HEK293 (cell line): ENCODE measurements around the gene CASP8.

Experiments used
- CTCF ChIA-PET: fragments of 350-600 bp; formaldehyde crosslinking; extraction: SDS; loops from one replicate; lab custom pipeline; 2021; ENCODE audit warnings: antibody characterized with exemption; lab: Yijun Ruan, JAX
- POLR2A ChIA-PET: fragments of 300-600 bp; formaldehyde crosslinking; extraction: SDS; loops from one replicate; lab custom pipeline; 2020; ENCODE audit warnings: antibody characterized with exemption, inconsistent platforms; lab: Yijun Ruan, JAX
- H3K27ac ChIP-seq: fragments of 200-500 bp; sonication (Bioruptor generic); 2 replicates; pipeline ENCODE4 v1.5.1; 2014; ENCODE audit warnings: low read depth, low read length, control low read depth, inconsistent platforms; ENCODE audit errors: extremely low read depth
- H3K36me3 ChIP-seq, 2 experiments: fragments of 200-500 bp in 1 of 2; sonication (Bioruptor generic) in 1 of 2; 1 replicate in 1 of 2; 2 replicates in 1 of 2; pipeline ENCODE4 v1.5.1; 2014 to 2017; ENCODE audit warnings: inconsistent platforms in 2 of 2, low read length in 2 of 2; ENCODE audit not compliant: control insufficient read depth in 2 of 2, insufficient read depth in 1 of 2
- H3K4me1 ChIP-seq: fragments of 200-500 bp; sonication (Bioruptor generic); 2 replicates; pipeline ENCODE4 v1.5.1; 2014; ENCODE audit warnings: mild to moderate bottlenecking, low read length, inconsistent platforms; ENCODE audit not compliant: control insufficient read depth, insufficient read depth
- H3K4me3 ChIP-seq: 2 replicates; pipeline ENCODE4 v1.5.1; 2011; ENCODE audit warnings: low read depth, mild to moderate bottlenecking, control low read depth, low read length, moderate library complexity
- H3K9me3 ChIP-seq: fragments of 200-500 bp; sonication (Bioruptor generic); 2 replicates; pipeline ENCODE4 v1.5.1; 2014; ENCODE audit warnings: low read depth, low read length, inconsistent platforms; ENCODE audit not compliant: control insufficient read depth, insufficient read depth
- IKZF3 ChIP-seq: fragments of 450-650 bp; IDR thresholded peaks from 2 replicates; pipeline ENCODE4 v1.5.0; 2018; ENCODE audit warnings: missing biosample characterization, mild to moderate bottlenecking, missing genetic modification characterization, moderate library complexity
- MYNN ChIP-seq: fragments of 450-650 bp; formaldehyde crosslinking; IDR thresholded peaks from 2 replicates; pipeline ENCODE4 v1.5.1; 2016; ENCODE audit warnings: missing biosample characterization, missing genetic modification characterization, borderline replicate concordance
- TCF7L2 ChIP-seq: IDR thresholded peaks from 2 replicates; pipeline ENCODE4 v1.6.1; 2011; ENCODE audit warnings: low read depth, mild to moderate bottlenecking, inconsistent platforms, low read length, moderate library complexity, borderline replicate concordance
- ZBTB44 ChIP-seq: fragments of 450-650 bp; IDR thresholded peaks from 2 replicates; pipeline ENCODE4 v1.5.1; 2018; ENCODE audit warnings: missing biosample characterization, mild to moderate bottlenecking, missing genetic modification characterization
- ZNF169 ChIP-seq: fragments of 450-650 bp; formaldehyde crosslinking; IDR thresholded peaks from 2 replicates; pipeline ENCODE4 v1.5.1; 2016; ENCODE audit warnings: missing biosample characterization, missing genetic modification characterization
- ZNF175 ChIP-seq: fragments of 450-650 bp; formaldehyde crosslinking; IDR thresholded peaks from 2 replicates; pipeline ENCODE4 v1.5.1; 2016; ENCODE audit warnings: missing biosample characterization, missing genetic modification characterization
- ZNF335 ChIP-seq: fragments of 450-650 bp; formaldehyde crosslinking; conservative IDR thresholded peaks from 2 replicates; pipeline ENCODE4 v1.5.1; 2016; ENCODE audit warnings: missing biosample characterization, missing genetic modification characterization
- ZNF354C ChIP-seq: fragments of 450-650 bp; formaldehyde crosslinking; IDR thresholded peaks from 2 replicates; pipeline ENCODE4 v1.5.1; 2016; ENCODE audit warnings: missing biosample characterization, missing genetic modification characterization, low read depth, borderline replicate concordance
- ZNF398 ChIP-seq: fragments of 450-650 bp; formaldehyde crosslinking; IDR thresholded peaks from 2 replicates; pipeline ENCODE4 v1.5.1; 2017; ENCODE audit warnings: missing biosample characterization, missing genetic modification characterization
- ZNF518A ChIP-seq: fragments of 450-650 bp; formaldehyde crosslinking; conservative IDR thresholded peaks from 2 replicates; pipeline ENCODE4 v1.5.1; 2016; ENCODE audit warnings: low read depth, missing biosample characterization, missing genetic modification characterization
- ZNF600 ChIP-seq: fragments of 450-650 bp; formaldehyde crosslinking; IDR thresholded peaks from 2 replicates; pipeline ENCODE4 v1.5.1; 2016; ENCODE audit warnings: missing biosample characterization, missing genetic modification characterization
- TF ChIP-seq, protein P1 (sequence below): fragments of 450-650 bp; formaldehyde crosslinking; IDR thresholded peaks from 2 replicates; pipeline ENCODE4 v1.5.1; 2016; ENCODE audit warnings: missing biosample characterization, missing genetic modification characterization
- TF ChIP-seq, protein P2 (sequence below): fragments of 450-650 bp; formaldehyde crosslinking; IDR thresholded peaks from 2 replicates; pipeline ENCODE4 v1.5.1; 2016; ENCODE audit warnings: missing biosample characterization, missing genetic modification characterization

The CASP8 gene

GRCh38 chr2:201257956-201258665 is 2.2 kb upstream of the CASP8 start (continued):
- peak; percentile 67; the same call in 1 of the 2 replicates for TF ChIP-seq IKZF3 (tag by site-specific recombination)
- TF ChIP-seq, protein P1, sequence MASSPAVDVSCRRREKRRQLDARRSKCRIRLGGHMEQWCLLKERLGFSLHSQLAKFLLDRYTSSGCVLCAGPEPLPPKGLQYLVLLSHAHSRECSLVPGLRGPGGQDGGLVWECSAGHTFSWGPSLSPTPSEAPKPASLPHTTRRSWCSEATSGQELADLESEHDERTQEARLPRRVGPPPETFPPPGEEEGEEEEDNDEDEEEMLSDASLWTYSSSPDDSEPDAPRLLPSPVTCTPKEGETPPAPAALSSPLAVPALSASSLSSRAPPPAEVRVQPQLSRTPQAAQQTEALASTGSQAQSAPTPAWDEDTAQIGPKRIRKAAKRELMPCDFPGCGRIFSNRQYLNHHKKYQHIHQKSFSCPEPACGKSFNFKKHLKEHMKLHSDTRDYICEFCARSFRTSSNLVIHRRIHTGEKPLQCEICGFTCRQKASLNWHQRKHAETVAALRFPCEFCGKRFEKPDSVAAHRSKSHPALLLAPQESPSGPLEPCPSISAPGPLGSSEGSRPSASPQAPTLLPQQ (tag by site-specific recombination), result peak; percentile 47

DNA sequence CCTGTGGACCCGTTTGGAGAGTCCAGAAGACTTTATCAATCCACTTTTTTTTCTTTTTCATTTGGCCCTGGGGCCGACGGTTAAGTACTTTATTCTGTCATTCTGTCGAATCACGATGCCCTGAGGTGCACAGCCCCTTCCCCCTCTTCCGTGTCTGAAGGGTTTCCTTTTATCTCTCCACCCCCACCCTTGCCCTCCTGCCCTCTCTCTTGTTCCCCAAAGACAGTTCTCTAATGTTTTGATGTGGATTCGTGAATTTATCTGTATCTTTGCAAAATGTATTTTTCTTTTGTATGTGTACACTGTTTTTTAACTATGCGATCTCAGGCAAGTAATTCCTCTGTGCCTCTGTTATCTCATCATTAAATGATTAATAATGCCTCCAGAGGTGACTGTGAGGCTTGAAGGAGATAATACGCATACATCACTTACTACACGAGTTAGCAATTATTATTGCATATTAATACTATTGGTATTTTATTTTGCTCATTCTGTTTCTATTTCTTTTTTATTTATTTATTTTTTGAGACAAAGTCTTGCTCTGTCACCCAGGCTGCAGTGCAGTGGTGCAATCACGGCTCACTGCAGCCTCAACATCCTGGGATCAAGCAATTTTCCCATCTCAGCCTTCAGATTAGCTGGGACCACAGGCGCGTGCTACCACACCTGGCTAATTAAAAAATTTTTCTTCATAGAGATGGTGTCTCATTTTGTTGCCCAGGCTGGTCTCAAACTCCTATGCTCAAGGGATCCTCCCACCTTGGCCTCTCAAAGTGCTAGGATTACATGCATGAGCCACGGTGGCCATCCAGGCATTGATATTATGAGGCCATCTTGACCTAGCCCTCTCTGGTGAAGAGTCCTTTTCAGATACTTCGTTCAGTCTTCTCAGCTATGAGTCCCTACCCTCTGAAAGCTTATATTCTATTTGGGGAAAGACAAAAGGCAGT is 1.4 kb upstream of the CASP8 start:
- H3K4me3 ChIP-seq, result peak overlapping the region; percentile 40
- POLR2A ChIA-PET, result interaction anchor here (0.6 kb wide), 1 partner anchor 12 kb away, joined by 3 read pairs; no protein-coding TSS in a partner anchor
- CTCF ChIA-PET, result interaction anchor here (0.5 to 1.6 kb wide), 5 partner anchors 27 to 119 kb away, joined by 3 to 7 read pairs (median 4); no protein-coding TSS in a partner anchor
- H3K36me3 ChIP-seq, result no peaks in the 10 kb centered on the region
- H3K27ac ChIP-seq, result peak overlapping the region; percentile 89
- TF ChIP-seq ZNF169 (tag by site-specific recombination) (no peak), MYNN (tag by site-specific recombination) (no peak), ZNF175 (tag by site-specific recombination) (no peak), ZNF335 (tag by site-specific recombination) (no peak), TCF7L2 (peak; percentile 56; the same call in 1 of the 2 replicates), ZNF398 (tag by site-specific recombination) (0 out of 2 replicates have a peak, but pooled peaks have one; percentile 22)
- peaks cover 8% of the 10 kb centered on the region for H3K4me1 ChIP-seq
- H3K9me3 ChIP-seq, result no peaks in the 10 kb centered on the region

- Histone ChIP-seq H3K4me1 (peaks cover 9% of the 10 kb centered on the region), H3K36me3 (peaks cover 0 to 1% of the 10 kb centered on the region in 2 experiments; a peak in 1 of 3 replicates), H3K4me3 (no peak overlapping the region), H3K27ac (peak overlapping the region; percentile 28; the same call in 1 of the 2 replicates), H3K9me3 (no peaks in the 10 kb centered on the region)
- peak; percentile 60 for TF ChIP-seq ZNF600 (tag by site-specific recombination)
- no peak for TF ChIP-seq ZNF354C (tag by site-specific recombination)
- ChIA-PET CTCF (no interaction called here), POLR2A (no interaction called here)
These were observed 1.1 kb downstream of the CASP8 start for GRCh38 chr2:201261471-201261870.

GRCh38 chr2:201261906-201262305 is 1.6 kb downstream of the CASP8 start:
- POLR2A ChIA-PET, result no interaction called here
- CTCF ChIA-PET, result no interaction called here
- Histone ChIP-seq H3K36me3 (peaks cover 0 to 5% of the 10 kb centered on the region in 2 experiments; a peak in 1 of 3 replicates), H3K27ac (no peak overlapping the region), H3K4me1 (peaks cover 9% of the 10 kb centered on the region), H3K4me3 (no peak overlapping the region), H3K9me3 (no peaks in the 10 kb centered on the region)
- TF ChIP-seq ZBTB44 (no peak), ZNF518A (tag by site-specific recombination) (no peak)
- TF ChIP-seq, protein P2, sequence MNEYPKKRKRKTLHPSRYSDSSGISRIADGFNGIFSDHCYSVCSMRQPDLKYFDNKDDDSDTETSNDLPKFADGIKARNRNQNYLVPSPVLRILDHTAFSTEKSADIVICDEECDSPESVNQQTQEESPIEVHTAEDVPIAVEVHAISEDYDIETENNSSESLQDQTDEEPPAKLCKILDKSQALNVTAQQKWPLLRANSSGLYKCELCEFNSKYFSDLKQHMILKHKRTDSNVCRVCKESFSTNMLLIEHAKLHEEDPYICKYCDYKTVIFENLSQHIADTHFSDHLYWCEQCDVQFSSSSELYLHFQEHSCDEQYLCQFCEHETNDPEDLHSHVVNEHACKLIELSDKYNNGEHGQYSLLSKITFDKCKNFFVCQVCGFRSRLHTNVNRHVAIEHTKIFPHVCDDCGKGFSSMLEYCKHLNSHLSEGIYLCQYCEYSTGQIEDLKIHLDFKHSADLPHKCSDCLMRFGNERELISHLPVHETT, result no peak
